Measurements from ENCODE around the gene CST9.

CST9 gene

GRCh38 chr20:23605867-23606651 lies at the start of gene CST9:
Gene CST9, minus strand, starts transcription at chr20:23605917. Its CDS starts 53 bp downstream, at chr20:23605864.
- no peak for DNase-seq

GRCh38 chr20:23654717-23655116 lies 49.0 kb upstream of the CST9 start:
- DNase-seq = no peak

- DNase-seq = no peak
Measured at GRCh38 chr20:23654000-23654399, 48.3 kb upstream of the CST9 start.

- DNase-seq = no peak
Measured at GRCh38 chr20:23653400-23653938, 47.8 kb upstream of the CST9 start.

- DNase-seq = no peak
Measured at GRCh38 chr20:23652926-23653325, 47.2 kb upstream of the CST9 start.

GRCh38 chr20:23652371-23652770 lies 46.7 kb upstream of the CST9 start:
- no peak for DNase-seq

GRCh38 chr20:23651117-23651516 lies 45.4 kb upstream of the CST9 start:
- DNase-seq = no peak

GRCh38 chr20:23649830-23650417 lies 44.2 kb upstream of the CST9 start:
- DNase-seq = no peak

- DNase-seq = no peak
Measured at GRCh38 chr20:23649242-23649641, 43.5 kb upstream of the CST9 start.

GRCh38 chr20:23647346-23647745 lies 41.6 kb upstream of the CST9 start:
- peak; percentile 23 for DNase-seq

GRCh38 chr20:23646106-23646873 lies 40.6 kb upstream of the CST9 start:
- no peak for DNase-seq

GRCh38 chr20:23645575-23645974 lies 39.9 kb upstream of the CST9 start:
- DNase-seq = no peak

- DNase-seq = no peak
Measured at GRCh38 chr20:23644164-23644563, 38.4 kb upstream of the CST9 start.

- DNase-seq = no peak
Measured at GRCh38 chr20:23643659-23644058, 37.9 kb upstream of the CST9 start.

- peak; percentile 83 for DNase-seq
Measured at GRCh38 chr20:23641936-23642751, 36.4 kb upstream of the CST9 start.

GRCh38 chr20:23640671-23641667 lies 35.3 kb upstream of the CST9 start:
- DNase-seq = no peak

- DNase-seq = no peak
Measured at GRCh38 chr20:23640018-23640601, 34.4 kb upstream of the CST9 start.

- DNase-seq = no peak
Measured at GRCh38 chr20:23639490-23639958, 33.8 kb upstream of the CST9 start.

- no peak for DNase-seq
Measured at GRCh38 chr20:23638309-23638708, 32.6 kb upstream of the CST9 start.

GRCh38 chr20:23637282-23638221 lies 31.8 kb upstream of the CST9 start, which contains the start of gene CST3:
Gene CST3, minus strand, starts transcription at chr20:23637955. Its CDS starts 93 bp downstream, at chr20:23637862.
- DNase-seq = peak; percentile 90

Measured in HCEC 1CT (cell line).